PC-3 (cell line): ENCODE data around the gene SNED1. TPM values are rescaled to one million over a fixed set of nuclear protein-coding genes. Genes with fewer than 3 reads are reported as not detected.

ENCODE experiments used
- ATAC-seq: fragments of 200-7000 bp; cut with Tn5 transposase; 2 replicates; pipeline ENCODE4 v1.9.1; 2020; ENCODE audit warnings: mild to moderate bottlenecking, moderate library complexity
- BruUV-seq: library from RNA; stranded (reverse); fragments of 400-500 nt; replicated peaks from 2 replicates; lab custom pipeline; 2021; lab: Mats Ljungman, UMichigan
- CTCF ChIA-PET: fragments of 300-600 bp; sonication (Branson Sonifier 250); formaldehyde crosslinking; loops from one replicate; lab custom pipeline; 2022; ENCODE audit warnings: antibody characterized with exemption; lab: Charles Lee
- POLR2A ChIA-PET: fragments of 300-600 bp; sonication (Branson Sonifier 250); formaldehyde crosslinking; loops from one replicate; lab custom pipeline; 2022; ENCODE audit warnings: antibody characterized with exemption; ENCODE audit not compliant: unreplicated experiment; lab: Charles Lee
- DNase-seq: peaks from one replicate; pipeline ENCODE4 v3.0.0-alpha.2; 2015
- H2AFZ ChIP-seq: fragments of 300-600 bp; sonication (generic); 2 replicates; pipeline ENCODE4 v1.6.0; 2016; ENCODE audit warnings: antibody characterized with exemption, low read length
- H3F3A ChIP-seq: fragments of 300-600 bp; sonication (generic); one replicate; pipeline ENCODE4 v1.6.0; 2017; ENCODE audit warnings: antibody characterized with exemption, low read length, control low read depth, mild to moderate bottlenecking; ENCODE audit not compliant: unreplicated experiment
- H3K27ac ChIP-seq: fragments of 300-600 bp; sonication (generic); 2 replicates; pipeline ENCODE4 v1.5.1; 2016; ENCODE audit warnings: mild to moderate bottlenecking, low read length
- H3K27me3 ChIP-seq: fragments of 300-600 bp; sonication (generic); 2 replicates; pipeline ENCODE4 v1.6.1; 2016; ENCODE audit warnings: low read length, mixed read lengths
- H3K36me3 ChIP-seq: fragments of 300-600 bp; sonication (generic); 2 replicates; pipeline ENCODE4 v1.6.1; 2016; ENCODE audit warnings: low read depth, mixed run types, low read length, mixed read lengths
- H3K4me1 ChIP-seq: fragments of 300-600 bp; sonication (generic); 2 replicates; pipeline ENCODE4 v1.5.1; 2016; ENCODE audit warnings: low read length; ENCODE audit not compliant: insufficient read depth
- H3K4me2 ChIP-seq: fragments of 300-600 bp; sonication (generic); 2 replicates; pipeline ENCODE4 v1.6.0; 2016; ENCODE audit warnings: low read length
- H3K4me3 ChIP-seq: fragments of 300-600 bp; sonication (generic); 2 replicates; pipeline ENCODE4 v1.5.1; 2016; ENCODE audit warnings: mild to moderate bottlenecking, low read length, mixed read lengths
- H3K79me2 ChIP-seq: fragments of 300-600 bp; sonication (generic); 2 replicates; pipeline ENCODE4 v1.6.1; 2017; ENCODE audit warnings: low read length, mixed read lengths
- H3K9ac ChIP-seq: fragments of 300-600 bp; sonication (generic); 2 replicates; pipeline ENCODE4 v1.6.0; 2016; ENCODE audit warnings: mild to moderate bottlenecking, low read length
- H3K9me2 ChIP-seq: fragments of 300-600 bp; sonication (generic); replicated peaks from 2 replicates; pipeline ENCODE4 v1.6.1; 2016; ENCODE audit warnings: mixed run types, low read length, mixed read lengths
- H3K9me3 ChIP-seq: fragments of 300-600 bp; sonication (generic); 2 replicates; pipeline ENCODE4 v1.6.1; 2016; ENCODE audit warnings: low read length, mixed read lengths
- H4K20me1 ChIP-seq: fragments of 300-600 bp; sonication (generic); 2 replicates; pipeline ENCODE4 v1.6.1; 2016; ENCODE audit warnings: low read length, mixed read lengths
- CTCF ChIP-seq: fragments of 300-600 bp; sonication (generic); conservative IDR thresholded peaks from 2 replicates; pipeline ENCODE4 v1.5.1; 2017; ENCODE audit warnings: antibody characterized with exemption, low read depth, mild to moderate bottlenecking, low read length
- EZH2 ChIP-seq: fragments of 300-600 bp; sonication (generic); IDR thresholded peaks from one replicate; pipeline ENCODE4 v1.6.1; 2017; ENCODE audit warnings: antibody characterized with exemption, mild to moderate bottlenecking, low read length; ENCODE audit not compliant: unreplicated experiment
- EZH2phosphoT487 ChIP-seq: fragments of 300-600 bp; sonication (generic); IDR thresholded peaks from 2 replicates; pipeline ENCODE4 v1.6.1; 2018; ENCODE audit warnings: mild to moderate bottlenecking, antibody characterized with exemption, low read length, borderline replicate concordance
- intact Hi-C: fragments of 100-400 bp; cut with micrococcal nuclease; formaldehyde crosslinking; loops from 2 replicates; pipeline ENCODE4 v1.9.0; 2023
- total RNA-seq: library from RNA; depleted of rRNA; stranded (reverse); fragments of >200 nt; gene quantifications from 2 replicates; pipeline ENCODE4 v1.2.3, GENCODE V29; 2014

Gene SNED1
- total RNA-seq, 1 experiment from 2014 or later: 0.66 TPM

GRCh38 chr2:240956171-240956934 is 42.1 kb upstream of the SNED1 start:
- Histone ChIP-seq H2AFZ (no peak overlapping the region), H3K9ac (no peak overlapping the region), H3K27me3 (peaks cover 41% of the 10 kb centered on the region), H3F3A (no peaks in the 10 kb centered on the region), H4K20me1 (no peaks in the 10 kb centered on the region), H3K9me3 (no peaks in the 10 kb centered on the region), H3K79me2 (no peaks in the 10 kb centered on the region), H3K4me1 (no peaks in the 10 kb centered on the region), H3K36me3 (no peaks in the 10 kb centered on the region), H3K4me3 (no peak overlapping the region), H3K9me2 (no peaks in the 10 kb centered on the region), H3K4me2 (no peak overlapping the region), H3K27ac (no peak overlapping the region)
- intact Hi-C loops: no loop called here
- CTCF ChIA-PET: no interaction called here
- POLR2A ChIA-PET: no interaction called here
- no peak for TF ChIP-seq EZH2
- TF ChIP-seq EZH2phosphoT487: no peak
- no peak for TF ChIP-seq CTCF
- DNase-seq: no peak
- BruUV-seq: no TSS peak
- ATAC-seq: no peak

- H3K9me2 ChIP-seq: no peaks in the 10 kb centered on the region
- ATAC-seq (no peak), DNase-seq (no peak)
- no peak overlapping the region for H3K4me3 ChIP-seq
- no peak for TF ChIP-seq CTCF
- no peak for TF ChIP-seq EZH2phosphoT487
- no peak for TF ChIP-seq EZH2
- no peaks in the 10 kb centered on the region for H3K79me2 ChIP-seq
- H3F3A ChIP-seq: no peaks in the 10 kb centered on the region
- no peaks in the 10 kb centered on the region for H3K36me3 ChIP-seq
- no peak overlapping the region for H3K4me2 ChIP-seq
- ChIA-PET CTCF (no interaction called here), POLR2A (no interaction called here)
- H3K4me1 ChIP-seq: no peaks in the 10 kb centered on the region
- no peaks in the 10 kb centered on the region for H4K20me1 ChIP-seq
- BruUV-seq: no TSS peak
- no peak overlapping the region for H3K9ac ChIP-seq
- no peak overlapping the region for H2AFZ ChIP-seq
- H3K27ac ChIP-seq: no peak overlapping the region
- no peaks in the 10 kb centered on the region for H3K9me3 ChIP-seq
- H3K27me3 ChIP-seq: peaks cover 37% of the 10 kb centered on the region
- intact Hi-C loops: no loop called here
Measured at GRCh38 chr2:240956935-240957655, 41.3 kb upstream of the SNED1 start.
